ENCODE measurements around the gene AP1S2. TPM values are rescaled to one million over a fixed set of nuclear protein-coding genes. Genes with fewer than 3 reads are reported as not detected.

The AP1S2 gene
- 10 to 100 TPM; 22.6 to 28.8 TPM for total RNA-seq

- H3K36me3 Mint-ChIP-seq (ENCODE audit: low read depth) = peaks cover 2% of the 10 kb centered on the region
- DNase-seq (peak; percentile 89), ATAC-seq (peak; percentile 98)
- ChIA-PET POLR2A (interaction anchor here (0.7 to 2.2 kb wide), 5 partner anchors 13 to 99 kb away, joined by 3 to 5 read pairs (median 3); partner anchors contain the start of gene ZRSR2), CTCF (interaction anchor here (1.1 kb wide), 1 partner anchor 10 kb away, joined by 5 read pairs; no protein-coding TSS in a partner anchor)
- no peaks in the 10 kb centered on the region for H3K9me3 Mint-ChIP-seq
- H3K27ac Mint-ChIP-seq = peak within 1 kb of the TSS; percentile 96
- no peaks in the 10 kb centered on the region for H3K27me3 Mint-ChIP-seq
- H3K4me1 Mint-ChIP-seq (ENCODE audit: low read depth) = peaks cover 19% of the 10 kb centered on the region
- TF ChIP-seq CTCF (IDR thresholded peaks at IDR 0.05) = no peak
- H3K4me3 Mint-ChIP-seq = peak within 1 kb of the TSS; percentile 90
- intact Hi-C loops (cut with micrococcal nuclease) = no loop called here
These were observed at the start of gene AP1S2 for GRCh38 chrX:15854712-15855567. AP1S2 (minus strand) TSS chrX:15854813; CDS start chrX:15852524, 2,289 bp downstream.

- Mint-ChIP-seq H3K9me3 (peaks cover 2% of the 10 kb centered on the region), H3K4me1 (ENCODE audit: low read depth) (peaks cover 3% of the 10 kb centered on the region), H3K36me3 (ENCODE audit: low read depth) (peaks cover 2% of the 10 kb centered on the region), H3K4me3 (no peak overlapping the region), H3K27ac (no peak overlapping the region), H3K27me3 (no peaks in the 10 kb centered on the region)
- intact Hi-C loops (cut with micrococcal nuclease) = no loop called here
- peak; percentile 36 for DNase-seq
- ChIA-PET POLR2A (no interaction called here), CTCF (no interaction called here)
- TF ChIP-seq CTCF (IDR thresholded peaks at IDR 0.05) = no peak
- peak; percentile 76 for ATAC-seq
These were observed 48.6 kb upstream of the AP1S2 start for GRCh38 chrX:15903186-15903681.

GRCh38 chrX:15895334-15895733 is 40.7 kb upstream of the AP1S2 start:
- Mint-ChIP-seq H3K36me3 (ENCODE audit: low read depth) (no peaks in the 10 kb centered on the region), H3K27ac (no peak overlapping the region), H3K4me1 (ENCODE audit: low read depth) (no peaks in the 10 kb centered on the region), H3K9me3 (no peaks in the 10 kb centered on the region), H3K4me3 (no peak overlapping the region), H3K27me3 (no peaks in the 10 kb centered on the region)
- DNase-seq (no peak), ATAC-seq (no peak)
- intact Hi-C loops (cut with micrococcal nuclease) = no loop called here
- TF ChIP-seq CTCF (IDR thresholded peaks at IDR 0.05) = no peak
- POLR2A ChIA-PET = no interaction called here
- CTCF ChIA-PET = interaction anchor here (0.6 kb wide), 1 partner anchor 574 kb away, joined by 3 read pairs; no protein-coding TSS in a partner anchor

GRCh38 chrX:15894724-15895123 is 40.1 kb upstream of the AP1S2 start:
- intact Hi-C loops (cut with micrococcal nuclease) = no loop called here
- TF ChIP-seq CTCF (IDR thresholded peaks at IDR 0.05) = no peak
- no peaks in the 10 kb centered on the region for H3K27me3 Mint-ChIP-seq
- no peaks in the 10 kb centered on the region for H3K9me3 Mint-ChIP-seq
- POLR2A ChIA-PET = no interaction called here
- H3K4me1 Mint-ChIP-seq (ENCODE audit: low read depth) = no peaks in the 10 kb centered on the region
- no peak for ATAC-seq
- CTCF ChIA-PET = no interaction called here
- H3K36me3 Mint-ChIP-seq (ENCODE audit: low read depth) = no peaks in the 10 kb centered on the region
- H3K4me3 Mint-ChIP-seq = no peak overlapping the region
- no peak overlapping the region for H3K27ac Mint-ChIP-seq
- no peak for DNase-seq

- Mint-ChIP-seq H3K4me1 (ENCODE audit: low read depth) (no peaks in the 10 kb centered on the region), H3K4me3 (no peak overlapping the region), H3K27ac (no peak overlapping the region), H3K27me3 (no peaks in the 10 kb centered on the region), H3K9me3 (no peaks in the 10 kb centered on the region), H3K36me3 (ENCODE audit: low read depth) (no peaks in the 10 kb centered on the region)
- ChIA-PET CTCF (no interaction called here), POLR2A (no interaction called here)
- TF ChIP-seq CTCF (IDR thresholded peaks at IDR 0.05) = no peak
- ATAC-seq = no peak
- no peak for DNase-seq
- intact Hi-C loops (cut with micrococcal nuclease) = no loop called here
These were observed 35.9 kb upstream of the AP1S2 start for GRCh38 chrX:15890463-15890862.

Data from activated CD8-positive, alpha-beta T cell treated with anti-CD3 and anti-CD28 coated beads for 36 hours (primary cell).